Activated naive CD4-positive, alpha-beta T cell treated with anti-CD3 and anti-CD28 coated beads for 36 hours (primary cell): ENCODE data around the gene BBS2. TPM values are rescaled to one million over a fixed set of nuclear protein-coding genes. Genes with fewer than 3 reads are reported as not detected.

Experiments
- CTCF ChIA-PET: fragments of 350-600 bp; sonication (Branson Sonifier 250); formaldehyde crosslinking; loops from one replicate; lab custom pipeline; 2021; ENCODE audit warnings: antibody characterized with exemption; lab: Charles Lee
- DNase-seq: peaks from one replicate; pipeline ENCODE4 v3.0.0-alpha.2; 2020
- H3K27ac Mint-ChIP-seq: one replicate; pipeline ENCODE4 v1.8.0; 2021; ENCODE audit warnings: mild to moderate bottlenecking, mixed read lengths
- H3K27me3 Mint-ChIP-seq: one replicate; pipeline ENCODE4 v1.8.0; 2021; ENCODE audit warnings: low read depth, mixed read lengths
- H3K36me3 Mint-ChIP-seq: one replicate; pipeline ENCODE4 v1.8.0; 2021; ENCODE audit warnings: low read depth, mixed read lengths
- H3K4me1 Mint-ChIP-seq: one replicate; pipeline ENCODE4 v1.8.0; 2021; ENCODE audit warnings: low read depth, mixed read lengths
- H3K4me3 Mint-ChIP-seq: one replicate; pipeline ENCODE4 v1.8.0; 2021; ENCODE audit warnings: mild to moderate bottlenecking, moderate library complexity, mixed read lengths
- H3K9me3 Mint-ChIP-seq: one replicate; pipeline ENCODE4 v1.8.0; 2021; ENCODE audit warnings: mixed read lengths
- intact Hi-C: fragments of 100-400 bp; cut with micrococcal nuclease; formaldehyde crosslinking; loops from one replicate; pipeline ENCODE4 v1.15.1; 2023
- total RNA-seq, 2 experiments: library from RNA; stranded (reverse); gene quantifications; one replicate each; pipeline ENCODE4 v1.2.3, GENCODE V29; 2021

Gene BBS2
- total RNA-seq, 2 experiments from 2014 or later: 18.0 to 19.2 TPM

- CTCF ChIA-PET: interaction anchor here (0.7 kb wide), 1 partner anchor 22 kb away, joined by 3 read pairs; no protein-coding TSS in a partner anchor
- Mint-ChIP-seq H3K4me1 (peaks cover 5% of the 10 kb centered on the region), H3K9me3 (no peaks in the 10 kb centered on the region), H3K36me3 (peaks cover 13% of the 10 kb centered on the region), H3K4me3 (no peak overlapping the region), H3K27ac (no peak overlapping the region), H3K27me3 (no peaks in the 10 kb centered on the region)
- DNase-seq: no peak
- intact Hi-C loops: no loop called here
These were observed 36.4 kb downstream of the BBS2 start for GRCh38 chr16:56483394-56483793.

- peaks cover 10% of the 10 kb centered on the region for H3K4me1 Mint-ChIP-seq
- CTCF ChIA-PET: interaction anchor here (0.7 kb wide), 1 partner anchor 22 kb away, joined by 3 read pairs; no protein-coding TSS in a partner anchor
- peaks cover 13% of the 10 kb centered on the region for H3K36me3 Mint-ChIP-seq
These were observed 37.1 kb downstream of the BBS2 start for GRCh38 chr16:56482683-56483236.

GRCh38 chr16:56481468-56482122 is 38.2 kb downstream of the BBS2 start:
- H3K27ac Mint-ChIP-seq: no peak overlapping the region

More at GRCh38 chr16:56482683-56483236, 37.1 kb downstream of the BBS2 start:
- Mint-ChIP-seq H3K27me3 (no peaks in the 10 kb centered on the region), H3K9me3 (no peaks in the 10 kb centered on the region), H3K4me3 (no peak overlapping the region), H3K27ac (no peak overlapping the region)
- DNase-seq: no peak
- intact Hi-C loops: no loop called here

GRCh38 chr16:56480776-56481467 is 38.9 kb downstream of the BBS2 start:
- intact Hi-C loops: no loop called here
- no peak for DNase-seq
- no peaks in the 10 kb centered on the region for H3K9me3 Mint-ChIP-seq
- no peak overlapping the region for H3K4me3 Mint-ChIP-seq
- H3K27ac Mint-ChIP-seq: no peak overlapping the region
- peaks cover 25% of the 10 kb centered on the region for H3K4me1 Mint-ChIP-seq
- H3K27me3 Mint-ChIP-seq: no peaks in the 10 kb centered on the region
- CTCF ChIA-PET: interaction anchor here (1.5 kb wide), 1 partner anchor 33 kb away, joined by 3 read pairs; no protein-coding TSS in a partner anchor
- peaks cover 23% of the 10 kb centered on the region for H3K36me3 Mint-ChIP-seq

More at GRCh38 chr16:56481468-56482122, 38.2 kb downstream of the BBS2 start:
- DNase-seq: no peak
- H3K4me1 Mint-ChIP-seq: peaks cover 22% of the 10 kb centered on the region
- peaks cover 21% of the 10 kb centered on the region for H3K36me3 Mint-ChIP-seq
- intact Hi-C loops: no loop called here
- CTCF ChIA-PET: interaction anchor here (1.5 kb wide), 1 partner anchor 32 kb away, joined by 3 read pairs; no protein-coding TSS in a partner anchor
- no peak overlapping the region for H3K4me3 Mint-ChIP-seq
- no peaks in the 10 kb centered on the region for H3K27me3 Mint-ChIP-seq
- H3K9me3 Mint-ChIP-seq: no peaks in the 10 kb centered on the region

GRCh38 chr16:56479469-56479868 is 40.4 kb downstream of the BBS2 start:
- CTCF ChIA-PET: interaction anchor here (0.7 kb wide), 1 partner anchor 97 kb away, joined by 3 read pairs; no protein-coding TSS in a partner anchor
- intact Hi-C loops: no loop called here
- Mint-ChIP-seq H3K9me3 (no peaks in the 10 kb centered on the region), H3K4me1 (peaks cover 25% of the 10 kb centered on the region), H3K4me3 (no peak overlapping the region), H3K27me3 (no peaks in the 10 kb centered on the region), H3K36me3 (peaks cover 34% of the 10 kb centered on the region), H3K27ac (peak overlapping the region; percentile 1)
- no peak for DNase-seq

- intact Hi-C loops: no loop called here
- Mint-ChIP-seq H3K4me1 (peaks cover 25% of the 10 kb centered on the region), H3K27me3 (no peaks in the 10 kb centered on the region), H3K9me3 (no peaks in the 10 kb centered on the region), H3K4me3 (no peak overlapping the region), H3K27ac (peak overlapping the region; percentile 3), H3K36me3 (peaks cover 33% of the 10 kb centered on the region)
- no peak for DNase-seq
- CTCF ChIA-PET: interaction anchor here (0.6 kb wide), 1 partner anchor 64 kb away, joined by 5 read pairs; no protein-coding TSS in a partner anchor
These were observed 41.4 kb downstream of the BBS2 start for GRCh38 chr16:56478281-56479049.

- Mint-ChIP-seq H3K9me3 (no peaks in the 10 kb centered on the region), H3K27me3 (no peaks in the 10 kb centered on the region), H3K36me3 (peaks cover 39% of the 10 kb centered on the region), H3K4me1 (peaks cover 25% of the 10 kb centered on the region), H3K27ac (peak overlapping the region; percentile 84), H3K4me3 (no peak overlapping the region)
- peak; percentile 26 for DNase-seq
- intact Hi-C loops: no loop called here
- CTCF ChIA-PET: no interaction called here
These were observed 42.5 kb downstream of the BBS2 start for GRCh38 chr16:56477096-56477878.

- intact Hi-C loops: no loop called here
- CTCF ChIA-PET: interaction anchor here (0.6 kb wide), 1 partner anchor 20 kb away, joined by 3 read pairs; no protein-coding TSS in a partner anchor
- Mint-ChIP-seq H3K27me3 (no peaks in the 10 kb centered on the region), H3K9me3 (no peaks in the 10 kb centered on the region), H3K4me3 (no peak overlapping the region), H3K4me1 (peaks cover 25% of the 10 kb centered on the region), H3K36me3 (peaks cover 49% of the 10 kb centered on the region), H3K27ac (no peak overlapping the region)
- no peak for DNase-seq
These were observed 44.6 kb downstream of the BBS2 start for GRCh38 chr16:56475201-56475600.

- Mint-ChIP-seq H3K4me3 (no peak overlapping the region), H3K27me3 (no peaks in the 10 kb centered on the region), H3K36me3 (peaks cover 46% of the 10 kb centered on the region), H3K4me1 (no peaks in the 10 kb centered on the region), H3K27ac (no peak overlapping the region), H3K9me3 (no peaks in the 10 kb centered on the region)
- intact Hi-C loops: no loop called here
- CTCF ChIA-PET: interaction anchor here (0.9 kb wide), 1 partner anchor 47 kb away, joined by 5 read pairs; no protein-coding TSS in a partner anchor
- no peak for DNase-seq
These were observed 49.2 kb downstream of the BBS2 start for GRCh38 chr16:56470666-56471065.

GRCh38 chr16:56470232-56470631 is 49.6 kb downstream of the BBS2 start:
- CTCF ChIA-PET: interaction anchor here (2.0 kb wide), 1 partner anchor 10 kb away, joined by 8 read pairs; no protein-coding TSS in a partner anchor
- peaks cover 45% of the 10 kb centered on the region for H3K36me3 Mint-ChIP-seq
- no peak for DNase-seq
- intact Hi-C loops: no loop called here
- H3K27ac Mint-ChIP-seq: no peak overlapping the region
- no peak overlapping the region for H3K4me3 Mint-ChIP-seq
- no peaks in the 10 kb centered on the region for H3K4me1 Mint-ChIP-seq
- H3K27me3 Mint-ChIP-seq: no peaks in the 10 kb centered on the region
- H3K9me3 Mint-ChIP-seq: no peaks in the 10 kb centered on the region

GRCh38 chr16:56469748-56470147 is 50.1 kb downstream of the BBS2 start:
- Mint-ChIP-seq H3K27ac (no peak overlapping the region), H3K4me3 (no peak overlapping the region), H3K4me1 (no peaks in the 10 kb centered on the region), H3K9me3 (no peaks in the 10 kb centered on the region), H3K36me3 (peaks cover 40% of the 10 kb centered on the region), H3K27me3 (no peaks in the 10 kb centered on the region)
- no peak for DNase-seq
- intact Hi-C loops: no loop called here
- CTCF ChIA-PET: interaction anchor here (1.4 to 2.0 kb wide), 2 partner anchors 10 to 13 kb away, joined by 3 to 8 read pairs; no protein-coding TSS in a partner anchor
